Panc1 (cell line): ENCODE results near the gene OSBPL8.

ENCODE experiments used
- TCF7L2 ChIP-seq: IDR thresholded peaks from 2 replicates; pipeline ENCODE4 v1.6.1; 2011; ENCODE audit warnings: mild to moderate bottlenecking, low read depth, low read length, inconsistent platforms
- TF ChIP-seq, protein P1 (sequence below): fragments of 450-650 bp; IDR thresholded peaks from 2 replicates; pipeline ENCODE4 v1.5.1; 2017; ENCODE audit warnings: mild to moderate bottlenecking

- TF ChIP-seq, protein P1, sequence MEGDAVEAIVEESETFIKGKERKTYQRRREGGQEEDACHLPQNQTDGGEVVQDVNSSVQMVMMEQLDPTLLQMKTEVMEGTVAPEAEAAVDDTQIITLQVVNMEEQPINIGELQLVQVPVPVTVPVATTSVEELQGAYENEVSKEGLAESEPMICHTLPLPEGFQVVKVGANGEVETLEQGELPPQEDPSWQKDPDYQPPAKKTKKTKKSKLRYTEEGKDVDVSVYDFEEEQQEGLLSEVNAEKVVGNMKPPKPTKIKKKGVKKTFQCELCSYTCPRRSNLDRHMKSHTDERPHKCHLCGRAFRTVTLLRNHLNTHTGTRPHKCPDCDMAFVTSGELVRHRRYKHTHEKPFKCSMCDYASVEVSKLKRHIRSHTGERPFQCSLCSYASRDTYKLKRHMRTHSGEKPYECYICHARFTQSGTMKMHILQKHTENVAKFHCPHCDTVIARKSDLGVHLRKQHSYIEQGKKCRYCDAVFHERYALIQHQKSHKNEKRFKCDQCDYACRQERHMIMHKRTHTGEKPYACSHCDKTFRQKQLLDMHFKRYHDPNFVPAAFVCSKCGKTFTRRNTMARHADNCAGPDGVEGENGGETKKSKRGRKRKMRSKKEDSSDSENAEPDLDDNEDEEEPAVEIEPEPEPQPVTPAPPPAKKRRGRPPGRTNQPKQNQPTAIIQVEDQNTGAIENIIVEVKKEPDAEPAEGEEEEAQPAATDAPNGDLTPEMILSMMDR, result no peak
- no peak for TF ChIP-seq TCF7L2
Measured at GRCh38 chr12:76441016-76441415, 118.6 kb downstream of the OSBPL8 start.
